SK-N-SH treated with all-trans-retinoic acid at 6 μM for 48 hours (cell line): ENCODE measurements around the gene CNTN1.

Source experiments
- ATAC-seq: fragments of 200-7000 bp; cut with Tn5 transposase; 3 replicates; pipeline ENCODE4 v1.9.1; 2020; ENCODE audit warnings: mild to moderate bottlenecking, moderate library complexity
- ARNTL ChIP-seq: fragments of 450-650 bp; formaldehyde crosslinking; IDR thresholded peaks from 2 replicates; pipeline ENCODE4 v1.5.0; 2020; ENCODE audit warnings: low read depth, mild to moderate bottlenecking, moderate library complexity, borderline replicate concordance
- BACH2 ChIP-seq: fragments of 250-450 bp; sonication (Bioruptor Pico); IDR thresholded peaks from 2 replicates; pipeline ENCODE4 v1.9.0; 2021; ENCODE audit warnings: mild to moderate bottlenecking, borderline replicate concordance
- ESRRG ChIP-seq: fragments of 250-450 bp; sonication (Bioruptor Pico); IDR thresholded peaks from 2 replicates; pipeline ENCODE4 v1.6.1; 2021; ENCODE audit warnings: mild to moderate bottlenecking
- GLIS3 ChIP-seq: fragments of 250-450 bp; sonication (Bioruptor Pico); IDR thresholded peaks from 2 replicates; pipeline ENCODE4 v1.5.0; 2020; ENCODE audit warnings: mild to moderate bottlenecking, moderate library complexity
- ISL1 ChIP-seq: fragments of 250-450 bp; sonication (Bioruptor Pico); IDR thresholded peaks from 2 replicates; pipeline ENCODE4 v2.1.2; 2022; ENCODE audit warnings: mild to moderate bottlenecking, moderate library complexity
- OSR1 ChIP-seq: fragments of 250-450 bp; sonication (Bioruptor Pico); IDR thresholded peaks from 2 replicates; pipeline ENCODE4 v1.8.0; 2022; ENCODE audit warnings: moderate library complexity, mild to moderate bottlenecking, inconsistent platforms
- PPARA ChIP-seq: fragments of 250-450 bp; sonication (Bioruptor Pico); IDR thresholded peaks from 2 replicates; pipeline ENCODE4 v1.5.0; 2020; ENCODE audit warnings: mild to moderate bottlenecking, borderline replicate concordance
- RARB ChIP-seq: fragments of 250-450 bp; sonication (Bioruptor Pico); IDR thresholded peaks from 2 replicates; pipeline ENCODE4 v1.8.0; 2021; ENCODE audit warnings: mild to moderate bottlenecking, moderate library complexity
- SNAI2 ChIP-seq: fragments of 250-450 bp; sonication (Bioruptor Pico); IDR thresholded peaks from 2 replicates; pipeline ENCODE4 v1.5.0; 2020; ENCODE audit warnings: mild to moderate bottlenecking, moderate library complexity
- TCF4 ChIP-seq: fragments of 250-450 bp; sonication (Bioruptor Pico); IDR thresholded peaks from 2 replicates; pipeline ENCODE4 v1.8.0; 2021; ENCODE audit warnings: mild to moderate bottlenecking, moderate library complexity, borderline replicate concordance
- TOX ChIP-seq: fragments of 250-450 bp; sonication (Bioruptor Pico); IDR thresholded peaks from 2 replicates; pipeline ENCODE4 v1.8.0; 2021; ENCODE audit warnings: mild to moderate bottlenecking, moderate library complexity, borderline replicate concordance
- ZC3H10 ChIP-seq: fragments of 250-450 bp; sonication (Bioruptor Pico); IDR thresholded peaks from 2 replicates; pipeline ENCODE4 v1.5.1; 2021; ENCODE audit warnings: mild to moderate bottlenecking, moderate library complexity
- ZFP3 ChIP-seq: fragments of 250-450 bp; sonication (Bioruptor Pico); IDR thresholded peaks from 2 replicates; pipeline ENCODE4 v1.5.0; 2020; ENCODE audit warnings: mild to moderate bottlenecking, moderate library complexity
- ZFP30 ChIP-seq: fragments of 450-650 bp; formaldehyde crosslinking; IDR thresholded peaks from 2 replicates; pipeline ENCODE4 v1.5.0; 2022; ENCODE audit warnings: mild to moderate bottlenecking, moderate library complexity
- ZNF565 ChIP-seq: fragments of 450-650 bp; formaldehyde crosslinking; conservative IDR thresholded peaks from 2 replicates; pipeline ENCODE4 v1.5.0; 2020; ENCODE audit warnings: low read depth, mild to moderate bottlenecking, moderate library complexity
- ZNF70 ChIP-seq: fragments of 450-650 bp; formaldehyde crosslinking; IDR thresholded peaks from 2 replicates; pipeline ENCODE4 v1.5.0; 2020; ENCODE audit warnings: mild to moderate bottlenecking, moderate library complexity
- ZNF8 ChIP-seq: fragments of 450-650 bp; formaldehyde crosslinking; IDR thresholded peaks from 2 replicates; pipeline ENCODE4 v1.5.0; 2020; ENCODE audit warnings: mild to moderate bottlenecking, moderate library complexity
- TF ChIP-seq, protein P1 (sequence below): fragments of 250-450 bp; sonication (Bioruptor Pico); IDR thresholded peaks from 2 replicates; pipeline ENCODE4 v1.5.0; 2020; ENCODE audit warnings: mild to moderate bottlenecking, moderate library complexity
- TF ChIP-seq, protein P2 (sequence below): fragments of 250-450 bp; sonication (Bioruptor Pico); IDR thresholded peaks from 2 replicates; pipeline ENCODE4 v1.8.0; 2020; ENCODE audit warnings: mild to moderate bottlenecking, moderate library complexity, borderline replicate concordance
- TF ChIP-seq, protein P3 (sequence below): fragments of 250-450 bp; sonication (Bioruptor Pico); IDR thresholded peaks from 2 replicates; pipeline ENCODE4 v1.8.0; 2021; ENCODE audit warnings: low read depth, mild to moderate bottlenecking, moderate library complexity, borderline replicate concordance
- TF ChIP-seq, protein P4 (sequence below): fragments of 250-450 bp; sonication (Bioruptor Pico); IDR thresholded peaks from 2 replicates; pipeline ENCODE4 v1.5.1; 2020; ENCODE audit warnings: low read depth, mild to moderate bottlenecking, moderate library complexity
- TF ChIP-seq, protein P5 (sequence below): fragments of 250-450 bp; sonication (Bioruptor Pico); IDR thresholded peaks from 2 replicates; pipeline ENCODE4 v1.5.1; 2021; ENCODE audit warnings: mild to moderate bottlenecking, moderate library complexity

Gene CNTN1

DNA sequence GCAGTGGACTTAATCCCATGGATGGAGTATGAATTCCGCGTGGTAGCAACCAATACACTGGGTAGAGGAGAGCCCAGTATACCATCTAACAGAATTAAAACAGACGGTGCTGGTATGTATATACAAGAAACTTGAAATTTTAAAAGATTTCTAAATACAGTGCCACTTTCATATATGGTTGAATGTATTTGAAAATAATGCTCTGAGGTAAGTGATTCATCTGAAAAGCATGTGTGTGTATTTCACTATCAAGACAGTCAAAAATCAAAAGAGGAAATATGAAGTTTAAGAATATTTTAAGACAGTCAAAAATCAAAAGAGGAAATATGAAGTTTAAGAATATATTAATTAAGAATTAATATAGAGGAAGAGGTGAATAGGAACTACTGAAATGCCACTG, 300.9 kb downstream of the CNTN1 start:
- TF ChIP-seq ZNF565 (CRISPR knock-in tag) (no peak), ESRRG (CRISPR knock-in tag) (no peak), TCF4 (CRISPR knock-in tag) (no peak), ZNF8 (no peak)
- ATAC-seq: no peak

DNA sequence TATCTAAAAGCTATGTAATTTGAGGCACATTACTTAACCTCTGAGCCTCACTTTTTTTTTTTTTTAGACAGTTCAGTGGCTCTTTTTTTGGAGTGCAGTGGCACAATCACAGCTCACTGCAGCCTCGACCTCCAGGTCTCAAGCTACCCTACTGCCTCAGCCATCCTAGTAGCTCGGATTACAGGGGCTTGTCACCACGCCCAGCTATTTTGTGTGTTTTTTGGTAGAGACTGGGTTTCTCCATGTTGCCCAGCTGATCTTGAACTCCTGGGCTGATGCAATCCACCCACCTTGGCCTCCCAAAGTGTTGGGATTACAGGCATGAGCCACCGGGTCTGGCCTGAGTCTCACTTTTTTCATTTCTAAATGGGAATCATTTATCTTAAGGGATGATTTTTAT, 303.9 kb downstream of the CNTN1 start:
- no peak for ATAC-seq
- TF ChIP-seq ZNF565 (CRISPR knock-in tag): no peak
- TF ChIP-seq, protein P1, sequence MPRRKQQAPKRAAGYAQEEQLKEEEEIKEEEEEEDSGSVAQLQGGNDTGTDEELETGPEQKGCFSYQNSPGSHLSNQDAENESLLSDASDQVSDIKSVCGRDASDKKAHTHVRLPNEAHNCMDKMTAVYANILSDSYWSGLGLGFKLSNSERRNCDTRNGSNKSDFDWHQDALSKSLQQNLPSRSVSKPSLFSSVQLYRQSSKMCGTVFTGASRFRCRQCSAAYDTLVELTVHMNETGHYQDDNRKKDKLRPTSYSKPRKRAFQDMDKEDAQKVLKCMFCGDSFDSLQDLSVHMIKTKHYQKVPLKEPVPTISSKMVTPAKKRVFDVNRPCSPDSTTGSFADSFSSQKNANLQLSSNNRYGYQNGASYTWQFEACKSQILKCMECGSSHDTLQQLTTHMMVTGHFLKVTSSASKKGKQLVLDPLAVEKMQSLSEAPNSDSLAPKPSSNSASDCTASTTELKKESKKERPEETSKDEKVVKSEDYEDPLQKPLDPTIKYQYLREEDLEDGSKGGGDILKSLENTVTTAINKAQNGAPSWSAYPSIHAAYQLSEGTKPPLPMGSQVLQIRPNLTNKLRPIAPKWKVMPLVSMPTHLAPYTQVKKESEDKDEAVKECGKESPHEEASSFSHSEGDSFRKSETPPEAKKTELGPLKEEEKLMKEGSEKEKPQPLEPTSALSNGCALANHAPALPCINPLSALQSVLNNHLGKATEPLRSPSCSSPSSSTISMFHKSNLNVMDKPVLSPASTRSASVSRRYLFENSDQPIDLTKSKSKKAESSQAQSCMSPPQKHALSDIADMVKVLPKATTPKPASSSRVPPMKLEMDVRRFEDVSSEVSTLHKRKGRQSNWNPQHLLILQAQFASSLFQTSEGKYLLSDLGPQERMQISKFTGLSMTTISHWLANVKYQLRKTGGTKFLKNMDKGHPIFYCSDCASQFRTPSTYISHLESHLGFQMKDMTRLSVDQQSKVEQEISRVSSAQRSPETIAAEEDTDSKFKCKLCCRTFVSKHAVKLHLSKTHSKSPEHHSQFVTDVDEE (CRISPR knock-in tag): no peak
- TF ChIP-seq, protein P2, sequence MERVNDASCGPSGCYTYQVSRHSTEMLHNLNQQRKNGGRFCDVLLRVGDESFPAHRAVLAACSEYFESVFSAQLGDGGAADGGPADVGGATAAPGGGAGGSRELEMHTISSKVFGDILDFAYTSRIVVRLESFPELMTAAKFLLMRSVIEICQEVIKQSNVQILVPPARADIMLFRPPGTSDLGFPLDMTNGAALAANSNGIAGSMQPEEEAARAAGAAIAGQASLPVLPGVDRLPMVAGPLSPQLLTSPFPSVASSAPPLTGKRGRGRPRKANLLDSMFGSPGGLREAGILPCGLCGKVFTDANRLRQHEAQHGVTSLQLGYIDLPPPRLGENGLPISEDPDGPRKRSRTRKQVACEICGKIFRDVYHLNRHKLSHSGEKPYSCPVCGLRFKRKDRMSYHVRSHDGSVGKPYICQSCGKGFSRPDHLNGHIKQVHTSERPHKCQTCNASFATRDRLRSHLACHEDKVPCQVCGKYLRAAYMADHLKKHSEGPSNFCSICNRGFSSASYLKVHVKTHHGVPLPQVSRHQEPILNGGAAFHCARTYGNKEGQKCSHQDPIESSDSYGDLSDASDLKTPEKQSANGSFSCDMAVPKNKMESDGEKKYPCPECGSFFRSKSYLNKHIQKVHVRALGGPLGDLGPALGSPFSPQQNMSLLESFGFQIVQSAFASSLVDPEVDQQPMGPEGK (CRISPR knock-in tag): no peak
- no peak for TF ChIP-seq TOX (CRISPR knock-in tag)
- TF ChIP-seq, protein P3, sequence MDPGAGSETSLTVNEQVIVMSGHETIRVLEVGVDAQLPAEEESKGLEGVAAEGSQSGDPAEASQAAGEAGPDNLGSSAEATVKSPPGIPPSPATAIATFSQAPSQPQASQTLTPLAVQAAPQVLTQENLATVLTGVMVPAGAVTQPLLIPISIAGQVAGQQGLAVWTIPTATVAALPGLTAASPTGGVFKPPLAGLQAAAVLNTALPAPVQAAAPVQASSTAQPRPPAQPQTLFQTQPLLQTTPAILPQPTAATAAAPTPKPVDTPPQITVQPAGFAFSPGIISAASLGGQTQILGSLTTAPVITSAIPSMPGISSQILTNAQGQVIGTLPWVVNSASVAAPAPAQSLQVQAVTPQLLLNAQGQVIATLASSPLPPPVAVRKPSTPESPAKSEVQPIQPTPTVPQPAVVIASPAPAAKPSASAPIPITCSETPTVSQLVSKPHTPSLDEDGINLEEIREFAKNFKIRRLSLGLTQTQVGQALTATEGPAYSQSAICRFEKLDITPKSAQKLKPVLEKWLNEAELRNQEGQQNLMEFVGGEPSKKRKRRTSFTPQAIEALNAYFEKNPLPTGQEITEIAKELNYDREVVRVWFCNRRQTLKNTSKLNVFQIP (CRISPR knock-in tag): no peak
- no peak for TF ChIP-seq SNAI2 (CRISPR knock-in tag)
- TF ChIP-seq TCF4 (CRISPR knock-in tag): no peak
- TF ChIP-seq ZNF70 (CRISPR knock-in tag): no peak
- TF ChIP-seq ZFP30 (CRISPR knock-in tag): no peak
- no peak for TF ChIP-seq ZFP3 (CRISPR knock-in tag)
- TF ChIP-seq ARNTL (CRISPR knock-in tag): no peak
- TF ChIP-seq BACH2 (CRISPR knock-in tag): no peak

DNA sequence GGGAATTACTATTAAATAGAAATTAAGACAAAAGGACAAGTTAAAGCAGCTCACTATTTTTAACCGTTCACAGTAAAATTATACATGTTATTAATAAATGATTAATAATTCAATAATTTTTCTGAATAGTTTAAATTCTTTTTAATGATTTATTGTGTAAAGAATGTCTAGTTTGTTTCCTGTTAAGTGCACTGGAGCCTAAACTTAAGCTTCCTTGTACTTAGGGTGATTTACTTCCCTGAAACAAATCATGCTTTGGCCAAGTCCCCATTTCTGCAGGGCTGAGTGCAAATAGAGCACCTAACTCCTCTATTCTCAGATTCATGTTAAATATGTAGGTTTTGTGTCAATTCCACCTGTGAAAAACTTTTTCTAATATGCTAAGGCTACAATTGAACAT, 307.0 kb downstream of the CNTN1 start:
- ATAC-seq: no peak
- TF ChIP-seq ESRRG (CRISPR knock-in tag) (no peak), RARB (CRISPR knock-in tag) (no peak), ARNTL (CRISPR knock-in tag) (no peak), OSR1 (no peak), ZNF8 (no peak), TCF4 (CRISPR knock-in tag) (no peak), ZNF70 (CRISPR knock-in tag) (no peak), ZC3H10 (CRISPR knock-in tag) (no peak), ZFP3 (CRISPR knock-in tag) (no peak), PPARA (CRISPR knock-in tag) (no peak), ISL1 (CRISPR knock-in tag) (no peak), ZNF565 (CRISPR knock-in tag) (no peak), GLIS3 (CRISPR knock-in tag) (no peak), ZFP30 (CRISPR knock-in tag) (no peak), TOX (CRISPR knock-in tag) (no peak), SNAI2 (CRISPR knock-in tag) (no peak)
- TF ChIP-seq, protein P4, sequence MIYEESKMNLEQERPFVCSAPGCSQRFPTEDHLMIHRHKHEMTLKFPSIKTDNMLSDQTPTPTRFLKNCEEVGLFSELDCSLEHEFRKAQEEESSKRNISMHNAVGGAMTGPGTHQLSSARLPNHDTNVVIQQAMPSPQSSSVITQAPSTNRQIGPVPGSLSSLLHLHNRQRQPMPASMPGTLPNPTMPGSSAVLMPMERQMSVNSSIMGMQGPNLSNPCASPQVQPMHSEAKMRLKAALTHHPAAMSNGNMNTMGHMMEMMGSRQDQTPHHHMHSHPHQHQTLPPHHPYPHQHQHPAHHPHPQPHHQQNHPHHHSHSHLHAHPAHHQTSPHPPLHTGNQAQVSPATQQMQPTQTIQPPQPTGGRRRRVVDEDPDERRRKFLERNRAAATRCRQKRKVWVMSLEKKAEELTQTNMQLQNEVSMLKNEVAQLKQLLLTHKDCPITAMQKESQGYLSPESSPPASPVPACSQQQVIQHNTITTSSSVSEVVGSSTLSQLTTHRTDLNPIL (CRISPR knock-in tag): no peak
- TF ChIP-seq, protein P3 (CRISPR knock-in tag): no peak
- TF ChIP-seq, protein P5, sequence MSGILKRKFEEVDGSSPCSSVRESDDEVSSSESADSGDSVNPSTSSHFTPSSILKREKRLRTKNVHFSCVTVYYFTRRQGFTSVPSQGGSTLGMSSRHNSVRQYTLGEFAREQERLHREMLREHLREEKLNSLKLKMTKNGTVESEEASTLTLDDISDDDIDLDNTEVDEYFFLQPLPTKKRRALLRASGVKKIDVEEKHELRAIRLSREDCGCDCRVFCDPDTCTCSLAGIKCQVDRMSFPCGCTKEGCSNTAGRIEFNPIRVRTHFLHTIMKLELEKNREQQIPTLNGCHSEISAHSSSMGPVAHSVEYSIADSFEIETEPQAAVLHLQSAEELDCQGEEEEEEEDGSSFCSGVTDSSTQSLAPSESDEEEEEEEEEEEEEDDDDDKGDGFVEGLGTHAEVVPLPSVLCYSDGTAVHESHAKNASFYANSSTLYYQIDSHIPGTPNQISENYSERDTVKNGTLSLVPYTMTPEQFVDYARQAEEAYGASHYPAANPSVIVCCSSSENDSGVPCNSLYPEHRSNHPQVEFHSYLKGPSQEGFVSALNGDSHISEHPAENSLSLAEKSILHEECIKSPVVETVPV (CRISPR knock-in tag): no peak
- TF ChIP-seq, protein P2 (CRISPR knock-in tag): no peak
- TF ChIP-seq, all 23 proteins: peak for 0
